RWPE1 (cell line): ENCODE measurements around the gene FBXO31.
"Not testable (repeated sequence)": the region's sequence is repeated elsewhere in the genome, so short reads cannot be mapped to it uniquely, and the experiment has no call there.

Experiments used
- CTCF ChIA-PET: fragments of 350-600 bp; sonication (Branson Sonifier 250); formaldehyde crosslinking; extraction: SDS; loops from one replicate; lab custom pipeline; 2021; lab: Yijun Ruan, JAX
- POLR2A ChIA-PET: fragments of 400-600 bp; formaldehyde crosslinking; extraction: SDS; loops from one replicate; lab custom pipeline; 2020; ENCODE audit warnings: antibody characterized with exemption; ENCODE audit not compliant: low non-redundant PET; lab: Yijun Ruan, JAX
- DNase-seq: peaks from one replicate; pipeline ENCODE4 v3.0.0; 2012; ENCODE audit warnings: low spot score
- H3K27ac ChIP-seq: fragments of 450-650 bp; 2 replicates; pipeline ENCODE4 v1.5.1; 2017
- CTCF ChIP-seq: fragments of 450-650 bp; conservative IDR thresholded peaks from 2 replicates; pipeline ENCODE4 v1.5.1; 2017; ENCODE audit warnings: low read depth, mild to moderate bottlenecking

The FBXO31 gene

GRCh38 chr16:87366930-87367329 is 16.6 kb downstream of the FBXO31 start:
- TF ChIP-seq CTCF = no peak
- DNase-seq = no peak
- peak overlapping the region; percentile 24 for H3K27ac ChIP-seq
- ChIA-PET CTCF (no interaction called here), POLR2A (no interaction called here)

GRCh38 chr16:87366288-87366687 is 17.3 kb downstream of the FBXO31 start:
- no peak for TF ChIP-seq CTCF
- CTCF ChIA-PET = no interaction called here
- H3K27ac ChIP-seq = peak overlapping the region; percentile 24
- no peak for DNase-seq
- POLR2A ChIA-PET = no interaction called here

DNA sequence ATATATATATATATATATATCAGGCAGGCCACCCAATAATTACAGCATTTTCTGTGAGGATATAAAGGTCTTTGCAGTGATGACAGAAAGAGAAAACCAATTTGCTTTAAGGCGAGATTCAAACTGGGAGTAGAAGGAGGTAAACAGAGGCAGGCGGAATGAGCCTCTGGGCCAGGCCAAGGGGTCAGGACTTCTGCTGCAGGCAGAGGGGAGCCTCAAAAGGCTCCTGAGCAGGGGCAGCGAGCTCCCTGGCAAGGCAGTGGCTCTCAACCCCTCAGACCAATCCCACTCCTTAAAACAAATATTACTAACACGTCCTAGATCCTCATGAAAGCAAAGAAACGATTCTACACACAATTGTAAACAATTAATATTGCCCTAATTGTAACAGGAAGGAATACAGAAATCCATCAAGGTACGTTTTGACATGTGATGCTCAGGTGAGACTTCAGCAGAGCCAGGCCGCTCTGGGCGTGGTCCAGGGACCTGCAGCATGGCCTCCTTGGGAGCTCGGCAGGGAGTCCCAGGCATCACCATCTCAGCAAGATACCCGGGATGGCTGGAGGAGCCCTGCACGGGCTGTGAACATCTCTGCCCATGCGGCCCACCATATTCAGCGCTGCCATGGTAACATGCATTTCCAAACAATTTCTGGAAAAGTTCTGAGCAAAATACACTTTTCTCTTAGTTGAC is 18.4 kb downstream of the FBXO31 start:
- H3K27ac ChIP-seq = no peak overlapping the region
- POLR2A ChIA-PET = no interaction called here
- DNase-seq = no peak
- CTCF ChIA-PET = interaction anchor here (0.7 kb wide), 1 partner anchor 40 kb away, joined by 4 read pairs; no protein-coding TSS in a partner anchor
- no peak for TF ChIP-seq CTCF

GRCh38 chr16:87363771-87364455 is 19.7 kb downstream of the FBXO31 start:
- ChIA-PET POLR2A (no interaction called here), CTCF (no interaction called here)
- peak overlapping the region; percentile 24 for H3K27ac ChIP-seq
- TF ChIP-seq CTCF = no peak
- DNase-seq = no peak

DNA sequence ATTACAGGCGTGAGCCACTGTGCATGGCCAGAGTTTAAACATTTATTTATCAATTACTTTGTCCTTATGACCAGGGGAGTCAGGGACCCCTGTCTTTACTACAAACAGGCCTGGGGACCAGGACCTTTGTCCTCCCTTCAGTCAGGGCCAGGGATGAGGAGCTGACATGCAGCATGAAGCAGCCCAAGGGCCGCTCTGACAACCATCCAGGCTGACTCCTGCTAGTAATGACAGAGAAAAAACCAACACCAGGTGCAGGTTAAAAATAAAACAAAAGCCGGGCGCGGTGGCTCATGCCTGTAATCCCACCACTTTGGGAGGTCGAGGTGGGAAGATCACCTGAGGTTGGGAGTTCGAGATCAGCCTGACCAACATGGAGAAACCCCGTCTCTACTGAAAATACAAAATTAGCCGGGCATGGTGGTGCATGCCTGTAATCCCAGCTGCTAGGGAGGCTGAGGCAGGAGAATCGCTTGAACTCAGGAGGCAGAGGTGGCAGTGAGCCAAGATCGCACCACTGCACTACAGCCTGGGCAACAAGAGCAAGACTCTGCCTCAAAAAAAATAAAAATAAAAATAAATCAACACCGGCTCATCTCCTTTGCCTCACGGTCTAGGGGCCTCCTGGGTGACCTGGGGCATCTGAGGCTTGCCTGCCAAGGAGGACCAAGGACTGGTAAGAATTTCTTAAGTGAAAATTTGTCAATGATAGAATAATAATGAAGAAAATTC is 20.6 kb downstream of the FBXO31 start:
- POLR2A ChIA-PET, H3K27ac ChIP-seq, DNase-seq: not testable (repeated sequence)
- CTCF ChIA-PET = interaction anchor here (0.7 kb wide), 1 partner anchor 720 kb away, joined by 3 read pairs; no protein-coding TSS in a partner anchor

DNA sequence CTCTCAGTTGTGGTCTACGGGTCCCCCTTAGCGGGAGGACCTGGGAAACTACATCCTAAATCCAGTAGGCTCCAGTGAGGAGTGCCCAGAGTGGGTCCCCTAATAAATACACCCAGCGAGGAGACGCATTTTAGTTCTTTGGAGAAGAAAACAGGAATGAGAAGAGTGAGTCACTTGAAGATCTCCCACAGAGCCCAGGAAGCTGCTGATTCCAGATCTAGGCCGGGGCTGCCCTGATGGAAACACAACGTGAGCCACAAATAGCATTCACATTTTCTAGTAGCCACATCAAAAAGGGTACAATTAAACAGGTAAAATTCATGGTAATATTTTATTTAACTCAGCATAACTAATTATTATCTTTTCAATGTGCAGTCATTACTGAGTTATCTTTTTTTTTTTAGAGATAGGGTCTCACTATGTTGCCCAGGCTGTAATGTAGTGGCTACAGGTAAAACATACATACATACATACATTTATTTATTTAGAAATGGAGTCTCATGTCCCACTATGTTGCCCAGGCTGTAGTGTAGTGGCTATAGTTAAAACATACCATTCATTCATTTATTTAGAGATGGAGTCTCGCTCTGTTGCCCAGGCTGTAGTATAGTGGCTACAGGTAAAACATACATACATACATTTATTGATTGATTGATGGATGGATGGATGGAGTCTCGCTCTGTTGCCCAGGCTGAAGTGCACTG is 21.5 kb downstream of the FBXO31 start:
- POLR2A ChIA-PET = no interaction called here
- H3K27ac ChIP-seq = no peak overlapping the region
- CTCF ChIA-PET = no interaction called here

More for the DNA sequence above, 21.5 kb downstream of the FBXO31 start:
- no peak for TF ChIP-seq CTCF
- DNase-seq = no peak
